HL-60/S4 treated with phorbol 12-myristate 13-acetate at 8.2 ng/mL for 4 days and 3 days (cell line): ENCODE data around the gene PERP.

Experiments
- in situ Hi-C: fragments of 300-500 bp; cut with MboI; formaldehyde crosslinking; loops from 2 replicates; pipeline ENCODE4 v1.15.0; 2022; ENCODE audit warnings: low sequenced_read_pairs

The PERP gene

DNA sequence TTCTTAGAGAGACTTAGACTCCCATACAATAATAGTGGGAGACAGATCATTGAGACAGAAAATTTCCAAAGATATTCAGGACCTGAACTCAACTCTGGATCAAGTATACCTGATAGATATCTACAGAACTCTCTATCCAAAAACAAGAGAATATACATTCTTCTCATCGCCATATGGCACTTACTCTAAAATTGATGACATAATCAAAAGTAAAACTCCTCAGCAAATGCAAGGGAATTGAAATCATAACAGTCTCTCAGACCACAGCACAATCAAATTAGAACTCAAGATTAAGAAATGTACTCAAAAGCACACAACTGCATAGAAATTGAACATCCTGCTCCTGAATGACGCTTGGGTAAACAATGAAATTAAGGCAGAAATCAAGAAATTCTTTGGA is 28.7 kb downstream of the PERP start:
- in situ Hi-C loops: no loop called here

DNA sequence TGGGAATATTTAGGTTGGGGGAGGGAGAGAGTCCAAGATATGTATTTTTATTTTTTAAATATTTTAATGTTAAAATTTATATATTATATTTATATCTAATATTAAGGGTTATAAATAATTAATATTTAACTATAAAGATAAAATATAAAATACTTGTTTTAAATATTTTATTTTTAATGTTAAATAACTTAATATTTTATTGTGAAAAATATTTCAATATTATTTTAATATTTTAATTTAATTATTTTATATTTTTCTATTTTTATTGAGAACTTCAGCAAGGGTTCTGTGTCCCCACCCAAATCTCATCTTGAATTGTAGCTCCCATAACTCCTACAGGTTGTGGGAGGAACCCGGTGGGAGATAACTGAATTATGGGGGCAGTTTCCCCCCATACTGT is 34.0 kb downstream of the PERP start:
- in situ Hi-C loops: no loop called here

DNA sequence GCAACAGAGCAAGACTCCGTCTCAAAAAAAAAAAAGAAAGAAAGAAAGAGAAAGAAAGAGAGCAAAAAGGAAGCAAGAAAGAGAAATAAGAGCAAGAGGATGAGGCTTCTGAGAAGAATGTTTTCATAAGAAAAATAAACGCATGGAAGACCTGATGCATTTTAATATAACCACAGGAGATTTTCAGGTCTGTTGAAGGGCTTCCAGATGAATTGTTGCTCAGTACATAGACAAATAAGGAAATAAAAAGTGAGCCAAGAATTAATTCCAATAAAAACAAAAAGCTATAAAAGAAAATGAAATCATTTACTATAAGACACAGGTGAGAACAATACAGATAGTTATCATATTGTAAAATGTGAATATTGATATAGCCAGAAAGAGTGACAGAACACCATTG is 43.5 kb downstream of the PERP start:
- in situ Hi-C loops: no loop called here

DNA sequence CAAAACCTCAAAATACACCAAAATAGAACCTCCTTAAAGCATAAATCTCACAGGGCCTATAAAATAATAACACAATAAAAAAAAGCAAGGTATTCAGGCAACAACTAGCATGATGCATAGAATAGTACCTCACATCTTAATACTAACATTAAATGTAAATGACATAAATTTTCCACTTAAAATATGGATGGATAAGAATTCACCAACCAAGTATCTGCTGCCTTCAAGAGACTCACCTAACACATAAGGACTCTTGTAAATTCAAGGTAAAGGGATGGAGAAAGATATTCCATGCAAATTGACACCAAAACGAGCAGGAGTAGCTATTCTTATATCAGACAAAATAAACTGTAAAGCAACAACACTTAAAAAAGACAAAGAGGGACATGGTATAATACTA is 52.2 kb downstream of the PERP start:
- in situ Hi-C loops: no loop called here

DNA sequence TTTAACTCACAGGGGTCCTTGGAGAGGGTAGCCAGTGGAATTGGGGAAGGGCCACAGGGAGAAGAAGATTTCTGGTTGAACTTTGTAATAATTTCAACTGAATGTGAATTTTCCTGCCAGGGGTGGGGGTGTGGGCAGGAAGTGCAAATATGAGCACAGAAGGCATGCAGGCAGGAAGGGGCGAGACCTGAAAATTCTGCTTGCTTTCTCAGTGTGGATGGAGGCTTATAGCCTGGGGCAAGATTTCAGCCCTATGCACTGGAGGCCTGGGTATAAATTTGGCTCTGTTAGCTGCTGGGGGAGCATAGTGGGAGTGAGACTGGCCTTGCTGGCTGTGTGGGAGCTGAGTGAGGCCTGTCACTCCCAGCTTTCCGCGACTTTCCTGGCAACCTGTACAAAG is 54.4 kb downstream of the PERP start:
- in situ Hi-C loops: no loop called here

DNA sequence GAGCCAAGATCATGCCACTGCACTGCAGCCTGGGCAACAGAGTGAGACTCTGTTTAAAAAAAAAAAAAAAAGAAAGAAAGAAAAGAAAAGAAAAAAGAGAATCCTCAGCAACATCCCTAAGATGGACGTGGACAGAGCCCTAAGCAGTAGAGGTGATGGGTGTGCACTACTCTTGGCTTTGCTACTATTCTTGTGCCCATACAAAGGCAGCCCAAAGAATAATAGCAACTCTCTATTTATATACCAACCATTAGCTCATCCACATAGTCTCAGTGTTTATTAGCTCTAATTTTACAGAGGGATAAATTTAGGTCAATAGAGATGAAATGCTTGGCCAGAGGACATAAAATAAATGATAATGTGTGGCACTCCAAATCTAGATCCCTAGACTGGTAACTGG is 62.2 kb downstream of the PERP start:
- in situ Hi-C loops: no loop called here

DNA sequence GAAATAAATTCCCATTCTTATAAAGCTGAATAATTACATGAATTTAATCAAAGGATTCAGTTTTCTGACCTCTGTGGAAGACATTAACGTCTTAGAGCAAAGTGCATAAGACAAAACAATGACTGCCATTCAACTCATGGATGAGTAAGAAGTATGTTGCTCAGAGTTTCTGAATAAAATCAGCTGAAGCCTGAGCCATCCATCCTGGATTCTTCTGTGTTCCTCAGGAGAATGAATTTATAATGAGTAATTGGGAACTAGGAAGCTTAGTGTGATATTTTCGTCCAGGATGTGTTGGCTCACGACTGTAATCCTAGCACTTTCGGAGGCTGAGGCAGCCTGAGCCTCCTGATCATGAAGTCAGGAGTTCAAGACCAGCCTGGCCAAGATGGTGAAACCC is 62.8 kb downstream of the PERP start:
- in situ Hi-C loops: no loop called here
